Limb (tissue), 2 donors: ENCODE data around the gene HOXA13.
A peak's percentile ranks its signal among the peaks of the same experiment; 100 is the strongest.

Source experiments
- DNase-seq, 2 donors: peaks; one replicate each; pipeline ENCODE4 v3.0.0-alpha.2; 2016; ENCODE audit errors: extremely low spot score in 2 of 2

Gene HOXA13

GRCh38 chr7:27199849-27200760 lies at the start of gene HOXA13:
Gene HOXA13, minus strand, starts transcription at chr7:27200091. Its CDS starts 14 bp downstream, at chr7:27200077.
- DNase-seq = peak in 1 of 2 donors; percentile 81

- no peak for DNase-seq
Measured at GRCh38 chr7:27248911-27249723, 49.2 kb upstream of the HOXA13 start.

GRCh38 chr7:27248427-27248806 lies 48.5 kb upstream of the HOXA13 start:
- no peak for DNase-seq

GRCh38 chr7:27247452-27248426 lies 47.8 kb upstream of the HOXA13 start:
- DNase-seq = no peak

GRCh38 chr7:27247000-27247399 lies 47.1 kb upstream of the HOXA13 start:
- no peak for DNase-seq

GRCh38 chr7:27245798-27246691 lies 46.2 kb upstream of the HOXA13 start:
- peak in 1 of 2 donors; percentile 54 for DNase-seq

GRCh38 chr7:27245124-27245797 lies 45.4 kb upstream of the HOXA13 start:
- DNase-seq = no peak

- DNase-seq = no peak
Measured at GRCh38 chr7:27244488-27245123, 44.7 kb upstream of the HOXA13 start.

- DNase-seq = no peak
Measured at GRCh38 chr7:27243340-27244163, 43.7 kb upstream of the HOXA13 start.

- DNase-seq = no peak
Measured at GRCh38 chr7:27242555-27243339, 42.9 kb upstream of the HOXA13 start, which contains the start of gene EVX1. Gene EVX1, plus strand, starts transcription at chr7:27242802. Its CDS starts 229 bp downstream, at chr7:27243031.

GRCh38 chr7:27242154-27242553 lies 42.3 kb upstream of the HOXA13 start:
- no peak for DNase-seq

- DNase-seq = no peak
Measured at GRCh38 chr7:27241189-27242056, 41.5 kb upstream of the HOXA13 start.

GRCh38 chr7:27240015-27240731 lies 40.3 kb upstream of the HOXA13 start:
- no peak for DNase-seq

- no peak for DNase-seq
Measured at GRCh38 chr7:27239387-27240014, 39.6 kb upstream of the HOXA13 start.

- no peak for DNase-seq
Measured at GRCh38 chr7:27238979-27239386, 39.1 kb upstream of the HOXA13 start.
